Stimulated activated naive CD8-positive, alpha-beta T cell treated with anti-CD3 and anti-CD28 coated beads, Interleukin-15, amount 100 ng/mL, for 72 hours (primary cell): ENCODE data around the gene PRMT1.
A peak's percentile ranks its signal among the peaks of the same experiment; 100 is the strongest.
"Not testable (repeated sequence)": the region's sequence is repeated elsewhere in the genome, so short reads cannot be mapped to it uniquely, and the experiment has no call there.

Source experiments
- ATAC-seq: fragments of 150-1000 bp; cut with Tn5 transposase; 2 replicates; pipeline ENCODE4 v1.10.0; 2021; ENCODE audit warnings: mild to moderate bottlenecking, moderate library complexity
- DNase-seq, 2 donors: peaks; one replicate each; pipeline ENCODE4 v3.0.0; 2021 to 2022
- H3K27ac Mint-ChIP-seq, 2 donors: one replicate each; pipeline ENCODE4 v1.8.0; 2022; ENCODE audit warnings: mild to moderate bottlenecking in 2 of 2, mixed read lengths in 2 of 2, moderate library complexity in 2 of 2
- H3K27me3 Mint-ChIP-seq: one replicate; pipeline ENCODE4 v1.8.0; 2022; ENCODE audit warnings: mixed read lengths
- H3K4me1 Mint-ChIP-seq: one replicate; pipeline ENCODE4 v1.8.0; 2022; ENCODE audit warnings: mild to moderate bottlenecking, mixed read lengths
- H3K4me3 Mint-ChIP-seq, 2 donors: one replicate each; pipeline ENCODE4 v1.8.0; 2022; ENCODE audit warnings: mild to moderate bottlenecking in 2 of 2, mixed read lengths in 2 of 2, moderate library complexity in 1 of 2
- H3K9me3 Mint-ChIP-seq, 2 donors: one replicate each; pipeline ENCODE4 v1.8.0; 2022; ENCODE audit warnings: mixed read lengths in 2 of 2

The PRMT1 gene

DNA sequence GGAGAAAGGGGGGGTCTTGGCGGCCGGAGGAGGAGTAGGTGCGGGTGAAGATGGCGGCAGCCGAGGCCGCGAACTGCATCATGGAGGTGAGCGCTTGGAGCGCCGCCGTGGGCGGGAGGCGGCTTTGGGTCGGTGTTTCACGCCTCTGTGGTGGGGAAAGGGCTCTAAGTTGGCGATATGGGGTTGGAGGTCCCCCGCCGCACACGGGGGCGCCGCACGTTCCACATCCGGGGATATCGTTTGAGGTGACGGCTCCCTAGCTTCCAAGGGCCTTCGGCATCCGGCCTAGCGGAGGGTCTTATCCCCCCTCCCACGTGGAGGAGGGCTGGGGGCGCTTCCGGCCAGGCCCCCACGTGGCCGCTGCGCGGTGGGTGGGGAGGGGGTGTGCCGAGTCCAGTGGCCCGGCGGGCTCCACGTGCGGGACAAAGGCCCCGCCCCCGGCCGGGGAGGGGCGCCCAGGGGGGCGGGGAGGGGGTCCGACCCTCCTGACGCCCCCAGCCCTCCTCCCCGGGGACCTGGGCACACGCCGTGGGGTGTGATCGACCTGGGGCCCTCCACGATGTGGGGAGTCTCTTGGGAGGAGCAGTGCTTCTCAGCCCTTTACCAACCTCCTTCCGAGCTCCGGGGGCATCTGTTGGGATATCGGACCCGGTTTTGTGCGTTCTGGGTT is at the start of gene PRMT1:
Gene PRMT1, plus strand, starts transcription at position 41 of the 670 bp plus-strand sequence. Its CDS starts 10 bp downstream, at position 51.
- Mint-ChIP-seq H3K4me3 (peak within 1 kb of the TSS; percentile 90 to 99), H3K4me1 (peaks cover 54% of the 10 kb centered on the region), H3K27ac (peak within 1 kb of the TSS; percentile 100), H3K27me3 (no peaks in the 10 kb centered on the region), H3K9me3 (no peaks in the 10 kb centered on the region)
- ATAC-seq = peak; percentile 25
- DNase-seq = peak in 1 of 2 donors; percentile 72

DNA sequence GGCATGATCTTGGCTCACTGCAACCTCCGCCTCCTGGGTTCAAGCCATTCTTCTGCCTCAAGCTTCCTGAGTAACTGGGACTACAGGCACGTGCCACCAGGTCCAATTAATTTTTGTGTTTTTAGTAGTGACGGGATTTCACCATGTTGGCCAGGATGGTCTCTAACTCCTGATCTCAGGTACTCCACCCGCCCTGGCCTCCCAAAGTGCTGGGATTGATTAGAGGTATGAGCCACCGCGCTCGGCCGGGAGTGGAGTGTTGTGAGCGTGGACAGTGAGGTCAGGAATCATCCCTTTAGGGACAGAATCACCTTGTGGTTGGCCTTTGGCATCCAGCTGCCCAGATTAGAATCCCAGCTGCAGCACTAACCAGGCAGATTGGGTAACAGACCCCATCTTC is 47.4 kb upstream of the PRMT1 start:
- Mint-ChIP-seq H3K4me1 (no peaks in the 10 kb centered on the region), H3K9me3 (no peaks in the 10 kb centered on the region), H3K27ac (no peak overlapping the region), H3K27me3 (no peaks in the 10 kb centered on the region), H3K4me3 (no peak overlapping the region)
- DNase-seq (no peak), ATAC-seq (no peak)

DNA sequence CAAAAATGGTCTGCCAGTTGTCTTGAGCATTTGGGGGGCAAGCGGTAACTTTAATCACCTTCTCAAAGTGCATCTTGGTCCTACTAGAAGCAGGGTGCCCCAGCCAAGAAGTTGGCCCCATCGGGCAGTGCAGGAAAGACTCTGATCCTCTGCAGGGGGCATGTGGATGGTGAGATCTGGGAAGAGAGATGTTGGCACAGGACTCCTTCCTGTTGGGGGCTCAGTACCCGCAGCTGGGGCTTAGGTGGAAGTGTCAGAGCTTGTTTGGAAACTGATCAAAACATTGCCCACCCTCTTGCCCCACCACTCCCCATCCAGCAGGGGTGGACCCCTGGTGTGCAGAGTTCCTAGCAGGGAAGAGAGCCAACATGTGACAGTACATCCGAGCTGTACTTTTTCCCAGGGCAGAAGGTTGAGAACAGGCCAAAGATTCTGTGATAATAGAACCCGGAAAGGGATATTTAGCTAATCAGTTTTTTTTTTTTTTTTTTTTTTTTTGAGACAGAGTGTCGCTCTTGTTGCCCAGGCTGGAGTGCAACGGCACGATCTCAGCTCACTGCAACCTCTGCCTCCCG is 46.0 kb upstream of the PRMT1 start:
- no peak overlapping the region for H3K4me3 Mint-ChIP-seq
- no peaks in the 10 kb centered on the region for H3K4me1 Mint-ChIP-seq
- no peak for DNase-seq
- H3K27me3 Mint-ChIP-seq = no peaks in the 10 kb centered on the region
- H3K27ac Mint-ChIP-seq = peak overlapping the region in 1 of 2 donors; percentile 90
- no peaks in the 10 kb centered on the region for H3K9me3 Mint-ChIP-seq
- ATAC-seq = no peak

DNA sequence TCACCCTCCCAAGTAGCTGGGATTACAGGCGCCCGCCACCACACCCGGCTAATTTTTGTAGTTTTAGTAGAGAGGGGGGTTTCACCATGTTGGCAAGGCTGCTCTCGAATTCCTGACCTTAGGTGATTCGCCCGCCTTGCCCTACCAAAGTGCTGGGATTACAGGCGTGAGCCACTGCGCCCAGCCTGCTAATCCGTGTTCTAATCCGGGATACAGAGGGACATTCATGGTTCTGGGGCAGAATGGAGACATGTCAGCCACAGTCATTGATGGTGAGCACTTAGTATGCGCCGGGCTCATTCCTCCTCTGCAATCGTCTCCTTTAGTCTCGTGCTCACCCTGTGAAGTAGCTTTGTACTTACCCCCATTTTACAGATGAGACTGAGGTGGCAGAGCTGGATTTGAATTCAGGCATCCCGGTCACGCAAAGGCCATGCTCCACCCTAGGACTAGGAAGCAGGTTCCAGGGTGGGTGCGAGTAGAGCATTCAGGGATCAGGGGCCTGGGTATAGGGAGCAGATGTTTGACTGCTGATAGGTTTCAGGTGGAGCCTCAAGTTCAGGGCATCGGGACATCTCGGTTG is 45.4 kb upstream of the PRMT1 start:
- H3K27me3 Mint-ChIP-seq = no peaks in the 10 kb centered on the region
- H3K9me3 Mint-ChIP-seq = no peaks in the 10 kb centered on the region
- DNase-seq (no peak), ATAC-seq (no peak)
- H3K27ac Mint-ChIP-seq = no peak overlapping the region
- H3K4me1 Mint-ChIP-seq = no peaks in the 10 kb centered on the region
- H3K4me3 Mint-ChIP-seq = no peak overlapping the region

DNA sequence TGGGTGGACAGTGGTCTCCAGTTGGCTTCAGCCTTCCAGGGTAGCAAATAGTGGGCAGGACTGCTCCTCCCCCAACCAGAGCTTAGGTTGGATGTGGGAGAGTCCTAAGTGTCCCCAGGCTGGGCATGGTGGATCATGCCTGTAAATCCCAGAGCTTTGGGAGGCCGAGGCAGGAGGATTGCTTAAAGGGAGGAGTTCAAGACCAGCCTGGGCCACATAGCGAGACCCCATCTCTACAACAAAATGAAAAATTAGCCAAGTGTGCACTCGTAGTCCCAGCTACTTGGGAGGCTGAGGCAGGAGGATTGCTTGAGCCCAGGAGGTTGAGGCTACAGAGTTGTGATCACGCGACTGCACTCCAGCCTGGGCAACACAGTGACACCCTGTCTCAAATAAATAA is 44.5 kb upstream of the PRMT1 start:
- ATAC-seq (no peak), DNase-seq (no peak)
- Mint-ChIP-seq H3K27ac (no peak overlapping the region), H3K9me3 (no peaks in the 10 kb centered on the region), H3K4me1 (peaks cover 3% of the 10 kb centered on the region), H3K4me3 (no peak overlapping the region), H3K27me3 (no peaks in the 10 kb centered on the region)

DNA sequence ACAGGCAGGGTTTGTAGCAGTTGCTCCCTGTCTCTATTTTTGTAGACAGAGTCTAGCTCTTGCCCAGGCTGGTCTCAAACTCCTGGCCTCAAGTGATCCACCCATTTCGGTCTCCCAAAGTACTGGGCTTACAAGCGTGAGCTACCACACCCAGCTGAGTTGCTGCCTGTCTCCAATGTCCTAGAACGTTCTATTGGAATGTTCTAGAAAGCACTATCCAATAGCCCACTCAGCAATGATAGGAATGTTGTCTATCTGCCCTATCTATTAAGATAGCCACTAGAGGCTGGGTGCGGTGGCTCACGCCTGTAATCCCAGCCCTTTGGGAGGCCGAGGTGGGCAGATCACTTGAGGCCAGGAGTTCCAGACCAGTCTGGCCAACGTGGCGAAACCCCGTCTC is 43.8 kb upstream of the PRMT1 start:
- not testable (repeated sequence) for H3K27ac Mint-ChIP-seq, DNase-seq, H3K27me3 Mint-ChIP-seq, H3K4me1 Mint-ChIP-seq, H3K9me3 Mint-ChIP-seq, H3K4me3 Mint-ChIP-seq, ATAC-seq

DNA sequence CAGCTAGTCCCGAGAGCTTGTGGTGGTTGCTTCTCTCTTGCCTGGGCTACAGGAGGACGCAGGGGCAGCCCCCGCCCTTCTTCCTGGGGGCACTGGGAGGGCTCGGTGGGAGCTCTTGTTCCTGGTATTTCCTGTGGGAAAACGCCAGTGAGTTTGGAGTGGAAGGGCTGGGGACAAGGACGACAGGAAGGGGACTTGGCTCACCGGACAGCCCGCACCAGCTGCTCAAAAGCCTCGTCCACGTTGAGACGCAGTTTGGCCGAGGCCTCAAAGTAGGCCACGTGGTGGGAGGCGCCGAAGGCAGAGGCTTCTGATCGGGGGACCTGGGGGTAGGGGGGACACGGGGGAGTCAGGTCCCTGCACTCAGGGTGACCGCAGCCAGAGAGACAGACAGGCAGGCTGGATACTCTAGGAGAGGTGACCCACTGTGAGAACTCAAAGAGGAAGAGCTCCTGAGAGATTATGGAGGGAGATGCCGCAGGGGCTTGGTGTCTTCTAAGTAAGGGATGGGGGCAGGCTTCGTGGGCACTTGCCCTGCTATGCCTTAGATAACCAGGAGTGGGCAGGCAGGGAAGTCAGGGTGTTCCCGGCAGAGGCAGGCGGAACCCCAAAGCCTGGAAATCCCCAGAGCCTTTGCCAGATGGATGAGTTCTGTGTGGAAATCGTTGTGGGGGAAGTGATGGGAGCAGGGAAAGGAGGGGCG is 41.4 kb upstream of the PRMT1 start:
- no peak overlapping the region for H3K4me3 Mint-ChIP-seq
- ATAC-seq = no peak
- peaks cover 12% of the 10 kb centered on the region for H3K27me3 Mint-ChIP-seq
- no peaks in the 10 kb centered on the region for H3K9me3 Mint-ChIP-seq
- DNase-seq = no peak
- peaks cover 25% of the 10 kb centered on the region for H3K4me1 Mint-ChIP-seq
- H3K27ac Mint-ChIP-seq = peak overlapping the region in 1 of 2 donors; percentile 13

DNA sequence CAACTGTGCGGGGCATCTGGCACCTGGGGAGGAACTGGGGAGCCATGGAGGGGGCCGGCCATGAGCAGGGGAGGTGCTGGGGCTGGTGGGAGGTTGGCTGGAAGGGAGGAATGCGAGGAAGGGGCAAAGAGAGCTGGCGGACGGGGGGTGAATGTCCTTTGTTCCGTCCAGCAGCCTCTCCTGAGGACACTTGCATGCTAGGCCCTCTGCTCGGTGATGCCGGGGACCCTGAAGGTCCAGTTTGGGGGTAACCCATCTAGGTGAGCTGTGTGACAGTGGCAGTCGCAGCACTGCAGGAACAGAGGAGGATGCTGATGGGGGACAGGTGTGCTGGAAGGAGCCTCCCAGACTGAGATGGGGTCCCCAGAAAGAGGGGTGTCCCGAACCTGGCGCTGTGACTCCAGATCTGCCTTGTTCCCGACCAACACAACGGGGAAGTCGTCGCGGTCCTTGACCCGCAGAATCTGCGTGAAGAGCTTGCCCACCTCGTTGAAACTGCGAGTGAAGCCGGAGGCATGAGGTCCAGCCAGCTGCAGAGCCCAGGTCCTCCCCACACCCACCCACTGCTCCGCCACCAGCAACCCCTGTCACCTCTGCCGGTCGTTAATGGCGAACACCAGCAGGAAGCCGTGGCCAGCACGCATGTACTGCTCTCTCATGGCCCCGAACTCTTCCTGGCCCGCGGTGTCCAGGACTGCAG is 40.7 kb upstream of the PRMT1 start:
- Mint-ChIP-seq H3K9me3 (no peaks in the 10 kb centered on the region), H3K27ac (peak overlapping the region in 1 of 2 donors; percentile 76), H3K4me3 (no peak overlapping the region), H3K4me1 (peaks cover 25% of the 10 kb centered on the region), H3K27me3 (peaks cover 12% of the 10 kb centered on the region)
- DNase-seq (no peak), ATAC-seq (no peak)

DNA sequence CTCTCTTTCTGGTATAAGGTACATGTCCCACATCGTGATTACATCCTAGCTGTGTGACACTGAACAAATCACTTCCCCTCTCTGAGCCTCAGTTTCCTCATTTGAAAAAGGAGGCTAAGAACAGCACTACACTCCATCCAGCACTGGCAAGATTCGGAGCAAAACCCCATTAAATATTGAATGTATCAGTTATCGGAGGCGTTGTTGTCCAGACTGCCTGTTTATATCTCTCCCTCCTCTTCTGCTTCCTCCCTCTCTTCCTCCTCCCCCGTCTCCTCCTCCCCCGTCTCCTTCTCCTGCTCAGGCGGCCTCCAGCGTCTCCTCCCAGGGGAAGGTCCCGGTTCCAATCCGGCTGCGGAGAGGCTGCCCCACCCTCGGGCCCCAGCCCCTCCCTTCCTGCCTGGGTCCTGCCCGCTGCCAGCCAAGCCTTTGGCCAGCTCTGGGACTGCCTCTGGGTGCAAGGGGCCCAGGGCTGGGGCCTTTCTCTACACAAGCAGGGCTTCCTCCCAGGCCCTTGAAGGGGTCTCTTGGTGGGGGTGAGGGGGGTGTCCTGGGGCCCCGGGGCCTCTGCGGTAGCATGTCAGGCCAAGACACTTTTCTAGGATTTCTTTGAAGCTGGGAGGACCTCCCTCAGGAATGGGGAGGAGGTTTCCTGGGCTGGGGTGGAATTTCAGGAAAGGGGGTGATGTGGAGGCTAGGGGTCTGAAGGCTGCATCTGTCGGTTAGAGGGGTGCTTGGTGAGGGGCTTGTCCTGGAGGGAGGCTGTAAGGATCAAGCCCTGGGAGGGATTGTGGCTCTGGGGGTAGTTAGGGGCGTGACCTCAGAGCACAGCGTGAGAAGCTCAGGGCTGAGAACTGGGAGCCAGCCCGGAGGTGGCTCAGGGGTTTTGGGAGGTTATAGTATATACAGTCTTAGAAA is 39.0 kb upstream of the PRMT1 start:
- H3K4me3 Mint-ChIP-seq = peak overlapping the region; percentile 58 to 85
- DNase-seq = no peak
- H3K27ac Mint-ChIP-seq = peak overlapping the region in 1 of 2 donors; percentile 68
- no peak for ATAC-seq
- no peaks in the 10 kb centered on the region for H3K9me3 Mint-ChIP-seq
- H3K27me3 Mint-ChIP-seq = peaks cover 12% of the 10 kb centered on the region
- H3K4me1 Mint-ChIP-seq = peaks cover 33% of the 10 kb centered on the region

DNA sequence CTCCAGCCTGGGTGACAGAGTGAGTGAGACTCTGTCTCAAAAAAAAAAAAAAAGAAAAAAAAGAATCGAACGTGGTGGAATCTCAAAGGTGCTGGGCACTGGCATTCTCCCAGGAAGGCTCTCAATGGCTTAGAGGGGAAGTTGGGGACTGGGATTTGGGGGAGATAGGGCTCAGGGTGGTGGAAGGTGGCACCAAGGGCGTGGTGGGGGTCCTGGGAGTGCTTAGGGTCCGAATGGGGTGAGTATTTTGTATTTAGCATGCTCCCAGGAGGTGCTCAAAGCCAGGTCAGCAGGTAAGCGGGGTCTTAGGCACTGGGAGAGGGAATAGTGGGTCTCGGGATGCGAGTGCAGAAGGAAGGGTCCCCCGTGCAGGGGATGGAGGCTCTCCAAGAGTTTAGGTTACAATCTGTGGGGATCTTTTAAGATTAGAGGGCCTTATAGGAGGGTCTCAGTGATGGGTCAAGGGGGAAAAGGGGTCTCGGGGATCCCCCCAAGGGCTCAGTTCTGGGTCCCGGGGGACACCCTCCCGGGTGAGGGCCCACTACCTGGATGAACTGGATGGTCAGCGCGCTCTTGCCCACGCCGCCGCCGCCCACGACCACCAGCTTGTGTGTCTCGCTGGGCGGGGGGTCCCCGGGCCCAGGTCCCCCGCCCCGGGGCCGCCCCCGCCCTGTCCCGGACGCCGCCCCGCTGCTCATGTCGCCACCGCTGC is 37.5 kb upstream of the PRMT1 start:
- peaks cover 47% of the 10 kb centered on the region for H3K4me1 Mint-ChIP-seq
- no peaks in the 10 kb centered on the region for H3K9me3 Mint-ChIP-seq
- ATAC-seq (no peak), DNase-seq (no peak)
- H3K27ac Mint-ChIP-seq = no peak overlapping the region
- peaks cover 12% of the 10 kb centered on the region for H3K27me3 Mint-ChIP-seq
- peak overlapping the region; percentile 96 to 98 for H3K4me3 Mint-ChIP-seq

DNA sequence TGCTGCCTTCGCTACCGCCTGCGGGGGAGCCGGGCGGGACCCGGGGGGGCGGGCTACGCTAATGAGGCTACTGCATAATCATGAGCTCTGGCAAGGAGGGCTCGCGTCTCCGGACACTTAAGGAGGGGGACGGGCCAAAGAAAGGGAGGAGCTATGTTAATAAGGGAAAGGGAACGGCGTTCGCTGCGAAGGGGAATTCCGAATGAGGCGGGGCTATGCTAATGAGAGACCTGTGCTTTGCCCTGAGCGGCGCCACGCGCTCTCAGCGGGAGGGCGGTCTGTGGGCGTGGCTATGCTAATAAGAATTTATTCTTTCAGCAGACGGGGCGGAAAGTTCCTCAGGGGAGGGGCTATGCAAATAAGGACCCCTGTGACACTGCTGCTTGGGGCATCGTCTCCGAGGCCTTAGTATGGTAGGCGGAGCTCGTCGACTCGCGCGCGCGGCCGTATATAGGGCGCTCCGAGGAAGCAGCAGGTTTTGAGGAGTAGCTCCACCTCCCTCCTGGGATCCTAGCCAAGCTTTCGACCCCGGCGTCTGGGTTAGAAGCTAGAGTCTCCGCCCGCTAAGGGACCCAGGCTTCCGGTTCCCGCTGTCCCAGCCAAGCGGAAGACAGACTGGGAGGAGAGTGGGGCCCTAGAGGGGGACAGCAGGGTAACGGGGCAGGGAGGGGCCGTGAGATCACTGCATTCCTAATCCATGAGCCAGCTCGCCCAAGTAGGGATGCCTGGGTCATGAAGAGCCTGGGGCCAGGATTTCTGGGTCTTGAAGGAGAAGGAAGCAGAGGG is 36.8 kb upstream of the PRMT1 start, which contains the start of gene RRAS:
Gene RRAS, minus strand, starts transcription at position 31 of the 786 bp plus-strand sequence. CDS start 45 bp downstream, outside the sequence.
- ATAC-seq (peak; percentile 82), DNase-seq (peak; percentile 99 to 100)
- Mint-ChIP-seq H3K9me3 (no peaks in the 10 kb centered on the region), H3K4me1 (peaks cover 54% of the 10 kb centered on the region), H3K4me3 (peak within 1 kb of the TSS; percentile 96 to 98), H3K27me3 (peaks cover 12% of the 10 kb centered on the region), H3K27ac (peak within 1 kb of the TSS; percentile 97 to 98)

DNA sequence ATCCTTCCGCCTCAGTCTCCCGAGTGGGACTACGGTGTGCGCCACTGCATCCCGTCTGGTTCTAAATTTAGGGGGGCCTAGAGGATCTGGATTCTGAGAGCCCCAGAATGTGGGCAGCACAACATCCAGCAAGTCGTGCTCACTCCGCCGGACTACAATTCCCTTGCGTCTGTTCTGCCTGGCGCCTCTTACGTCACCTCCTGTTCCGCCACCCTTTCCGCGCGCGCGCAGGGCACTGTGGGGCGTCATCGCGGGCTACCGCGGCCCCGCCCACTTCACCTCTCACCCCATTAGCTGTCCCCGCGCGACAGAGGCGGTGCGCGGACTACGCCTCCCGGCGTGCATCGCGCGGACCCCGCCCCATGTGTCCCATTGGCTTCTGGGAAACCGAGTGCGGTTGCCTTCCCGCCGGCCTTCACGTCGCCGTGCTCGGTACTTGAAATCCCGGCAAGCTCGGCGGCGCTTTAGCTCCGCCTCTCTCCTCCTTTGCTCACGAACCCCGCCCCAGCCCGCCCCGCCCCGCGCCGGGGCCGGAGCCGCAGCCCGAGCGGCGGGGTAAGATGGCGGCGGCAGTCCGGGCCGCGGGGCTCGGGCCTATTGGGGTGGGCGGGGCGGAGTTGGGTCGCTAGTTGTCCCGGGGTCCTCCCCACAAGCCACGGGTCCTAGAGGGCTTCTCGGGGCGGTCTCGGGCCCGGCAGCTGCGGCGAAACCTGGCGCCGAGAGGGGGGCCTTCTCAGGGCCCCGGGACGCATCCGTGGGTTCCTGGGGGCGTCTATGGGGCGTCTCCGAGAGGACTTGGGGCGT is 35.2 kb upstream of the PRMT1 start, which contains the start of gene SCAF1:
Gene SCAF1, plus strand, starts transcription at position 522 of the 804 bp plus-strand sequence. CDS start 2,818 bp downstream, outside the sequence.
- no peaks in the 10 kb centered on the region for H3K9me3 Mint-ChIP-seq
- peaks cover 68% of the 10 kb centered on the region for H3K4me1 Mint-ChIP-seq
- peak within 1 kb of the TSS; percentile 98 for H3K27ac Mint-ChIP-seq
- ATAC-seq (peak; percentile 74), DNase-seq (peak; percentile 100)
- H3K27me3 Mint-ChIP-seq = peaks cover 12% of the 10 kb centered on the region
- peak within 1 kb of the TSS; percentile 96 to 98 for H3K4me3 Mint-ChIP-seq
